HepG2 (cell line): ENCODE measurements around the gene AUTS2. TPM values are rescaled to one million over a fixed set of nuclear protein-coding genes. Genes with fewer than 3 reads are reported as not detected.

ENCODE experiments used
- ATAC-seq: fragments of 200-7000 bp; cut with Tn5 transposase; 3 replicates; pipeline ENCODE4 v1.9.1; 2020; ENCODE audit warnings: mild to moderate bottlenecking, moderate library complexity
- BruUV-seq: library from RNA; stranded (reverse); fragments of 400-500 nt; replicated peaks from 2 replicates; lab custom pipeline; 2021; lab: Mats Ljungman, UMichigan
- CTCF ChIA-PET: fragments of 300-600 bp; formaldehyde crosslinking; extraction: SDS; loops from one replicate; lab custom pipeline; 2021; ENCODE audit warnings: low total read pairs, inconsistent platforms, low intra/inter-chr PET ratio; lab: Yijun Ruan, JAX
- POLR2A ChIA-PET: fragments of 350-600 bp; sonication (Branson Sonifier 250); formaldehyde crosslinking; loops from one replicate; lab custom pipeline; 2020; ENCODE audit warnings: antibody characterized with exemption, inconsistent platforms; lab: Yijun Ruan, JAX
- DNase-seq: peaks from one replicate; pipeline ENCODE4 v3.0.0-alpha.2; 2015; ENCODE audit warnings: low spot score
- FAIRE-seq: peaks from 3 replicates; lab custom pipeline; 2011; peaks lifted over from hg19 to GRCh38; lab: Jason Lieb, UNC
- H2AFZ ChIP-seq: one replicate; pipeline ENCODE4 v1.6.1; 2011; ENCODE audit warnings: low read length, inconsistent platforms
- H3K27ac ChIP-seq: fragments of 300-600 bp; 3 replicates; pipeline ENCODE4 v1.8.0; 2011; ENCODE audit warnings: mixed run types, mild to moderate bottlenecking, mixed read lengths, low read length, inconsistent platforms; ENCODE audit not compliant: insufficient read depth; ENCODE audit errors: extremely low read length
- H3K27me3 ChIP-seq, 2 experiments: fragments of 200-600 bp in 1 of 2; 2 replicates in 1 of 2; 3 replicates in 1 of 2; pipeline versions ENCODE4 v1.6.0 to v1.8.0; 2011; ENCODE audit warnings: low read length in 2 of 2, mild to moderate bottlenecking in 2 of 2, moderate library complexity in 2 of 2, inconsistent platforms in 1 of 2; ENCODE audit not compliant: insufficient read depth in 2 of 2, control insufficient read depth in 1 of 2
- H3K36me3 ChIP-seq, 2 experiments: fragments of 200-600 bp in 1 of 2; replicated peaks in 1 of 2; 2 replicates in 1 of 2; 3 replicates in 1 of 2; pipeline versions ENCODE4 v1.5.1 to v1.8.0; 2011; ENCODE audit warnings: low read length in 2 of 2, inconsistent platforms in 1 of 2; ENCODE audit not compliant: insufficient read depth in 2 of 2, control insufficient read depth in 1 of 2
- H3K4me1 ChIP-seq: 2 replicates; pipeline ENCODE4 v1.5.1; 2012; ENCODE audit warnings: low read length, inconsistent platforms; ENCODE audit not compliant: insufficient read depth
- H3K4me2 ChIP-seq: 2 replicates; pipeline ENCODE4 v1.6.0; 2011; ENCODE audit warnings: low read depth, low read length, inconsistent platforms
- H3K4me3 ChIP-seq, 3 experiments: fragments of 200-600 bp in 1 of 3; sonication (generic), shearing (Covaris generic) in 1 of 3; replicated peaks in 1 of 3; 2 replicates each; pipeline ENCODE4 v1.5.1; 2011 to 2016; ENCODE audit warnings: low read length in 3 of 3, inconsistent platforms in 2 of 3, low read depth in 2 of 3, mild to moderate bottlenecking in 2 of 3, control low read depth in 1 of 3, mixed read lengths in 1 of 3; ENCODE audit not compliant: insufficient read depth in 1 of 3
- H3K79me2 ChIP-seq: one replicate; pipeline ENCODE4 v1.6.1; 2011; ENCODE audit warnings: low read length, inconsistent platforms; ENCODE audit not compliant: insufficient read depth
- H3K9ac ChIP-seq: 2 replicates; pipeline ENCODE4 v1.6.0; 2011; ENCODE audit warnings: mild to moderate bottlenecking, low read depth, low read length, inconsistent platforms; ENCODE audit not compliant: insufficient read depth
- H3K9me3 ChIP-seq: 2 replicates; pipeline ENCODE4 v1.5.1; 2012; ENCODE audit warnings: mild to moderate bottlenecking, low read length
- H4K20me1 ChIP-seq: 2 replicates; pipeline ENCODE4 v1.6.0; 2011; ENCODE audit warnings: inconsistent platforms, mild to moderate bottlenecking, low read length, moderate library complexity; ENCODE audit not compliant: insufficient read depth
- CERS6 ChIP-seq: sonication (generic); formaldehyde crosslinking; IDR thresholded peaks from 2 replicates; pipeline ENCODE4 v1.5.0; 2020; ENCODE audit warnings: missing genetic modification reagents
- ISX ChIP-seq: sonication (generic); formaldehyde crosslinking; conservative IDR thresholded peaks from 2 replicates; pipeline ENCODE4 v1.5.0; 2020; ENCODE audit warnings: missing genetic modification reagents
- MBNL3 ChIP-seq: fragments of 250-450 bp; sonication (Bioruptor Pico); conservative IDR thresholded peaks from 2 replicates; pipeline ENCODE4 v1.8.0; 2022; ENCODE audit warnings: mild to moderate bottlenecking, inconsistent platforms
- MEF2D ChIP-seq: sonication (generic); formaldehyde crosslinking; IDR thresholded peaks from 2 replicates; pipeline ENCODE4 v1.5.1; 2020; ENCODE audit warnings: mild to moderate bottlenecking, missing genetic modification reagents
- ZFP36 ChIP-seq: fragments of 150-350 bp; IDR thresholded peaks from 2 replicates; pipeline ENCODE4 v1.6.1; 2018; ENCODE audit warnings: borderline replicate concordance, low read length, low read depth; ENCODE audit not compliant: partially characterized antibody
- ZNF512 ChIP-seq: sonication (generic); formaldehyde crosslinking; IDR thresholded peaks from 2 replicates; pipeline ENCODE4 v1.4.0; 2020; ENCODE audit warnings: mild to moderate bottlenecking, missing genetic modification reagents
- ZNF775 ChIP-seq: sonication (generic); formaldehyde crosslinking; IDR thresholded peaks from 2 replicates; pipeline ENCODE4 v1.4.0; 2020; ENCODE audit warnings: missing genetic modification reagents, mild to moderate bottlenecking, moderate library complexity, borderline replicate concordance
- ZNF780A ChIP-seq: sonication (generic); formaldehyde crosslinking; IDR thresholded peaks from 2 replicates; pipeline ENCODE4 v1.8.0; 2022; ENCODE audit warnings: mild to moderate bottlenecking, missing genetic modification reagents, moderate library complexity
- WGBS: methylation state at CpG from one replicate; pipeline ENCODE4 v1.1.6; 2017; ENCODE audit warnings: low lambda C conversion rate; 5-methylcytosine and 5-hydroxymethylcytosine counted together
- in situ Hi-C: cut with HindIII; loops from 2 replicates; pipeline ENCODE4 v1.10.0; 2017; ENCODE audit warnings: low pct_unique_long_range_greater_than_20kb; ENCODE audit not compliant: extremely low pct_ligation_motif_present
- intact Hi-C: fragments of 100-400 bp; cut with micrococcal nuclease; formaldehyde crosslinking; loops from one replicate; pipeline ENCODE4 v1.10.0; 2022; ENCODE audit not compliant: unreplicated experiment
- polyA plus RNA-seq, 8 experiments: library from polyadenylated mRNA; depleted of rRNA in 3 of 8; stranded (reverse) in 7 of 8; unstranded in 1 of 8; fragments of >200 nt; fragmentation: Illumina TruSeq in 4 of 8; extraction: Trizol in 4 of 8; gene quantifications; 2 replicates each; pipeline versions ENCODE4 v1.2.1 to v1.2.3, GENCODE V29; 2011 to 2016; ENCODE audit warnings: low read depth in 4 of 8, missing spikeins in 1 of 8, mixed read lengths in 1 of 8; ENCODE audit not compliant: insufficient read depth in 1 of 8
- total RNA-seq, 5 experiments: library from RNA; depleted of rRNA; stranded (reverse); fragments of >200 nt; fragmentation: Illumina TruSeq; extraction: Trizol; gene quantifications; 2 replicates each; pipeline ENCODE4 v1.2.3, GENCODE V29; 2016; ENCODE audit warnings: low read depth in 1 of 5
- TF ChIP-seq, protein P1 (sequence below), 2 experiments: sonication (generic) in 1 of 2; formaldehyde crosslinking in 1 of 2; IDR thresholded peaks; 2 replicates each; pipeline versions ENCODE4 v1.4.0 to v1.6.1; 2018 to 2020; ENCODE audit warnings: missing genetic modification reagents in 2 of 2, borderline replicate concordance in 1 of 2, low read depth in 1 of 2, mild to moderate bottlenecking in 1 of 2, missing biosample characterization in 1 of 2
- TF ChIP-seq, protein P2 (sequence below): IDR thresholded peaks from 2 replicates; pipeline ENCODE4 v1.6.1; 2016; ENCODE audit warnings: mild to moderate bottlenecking

Gene AUTS2
- total and polyA plus RNA-seq, 2 of the 13 experiments (the other 11 are each of a cell fraction or from before 2014, with no cell fraction given) = 0.38 TPM; not detected in 1

DNA sequence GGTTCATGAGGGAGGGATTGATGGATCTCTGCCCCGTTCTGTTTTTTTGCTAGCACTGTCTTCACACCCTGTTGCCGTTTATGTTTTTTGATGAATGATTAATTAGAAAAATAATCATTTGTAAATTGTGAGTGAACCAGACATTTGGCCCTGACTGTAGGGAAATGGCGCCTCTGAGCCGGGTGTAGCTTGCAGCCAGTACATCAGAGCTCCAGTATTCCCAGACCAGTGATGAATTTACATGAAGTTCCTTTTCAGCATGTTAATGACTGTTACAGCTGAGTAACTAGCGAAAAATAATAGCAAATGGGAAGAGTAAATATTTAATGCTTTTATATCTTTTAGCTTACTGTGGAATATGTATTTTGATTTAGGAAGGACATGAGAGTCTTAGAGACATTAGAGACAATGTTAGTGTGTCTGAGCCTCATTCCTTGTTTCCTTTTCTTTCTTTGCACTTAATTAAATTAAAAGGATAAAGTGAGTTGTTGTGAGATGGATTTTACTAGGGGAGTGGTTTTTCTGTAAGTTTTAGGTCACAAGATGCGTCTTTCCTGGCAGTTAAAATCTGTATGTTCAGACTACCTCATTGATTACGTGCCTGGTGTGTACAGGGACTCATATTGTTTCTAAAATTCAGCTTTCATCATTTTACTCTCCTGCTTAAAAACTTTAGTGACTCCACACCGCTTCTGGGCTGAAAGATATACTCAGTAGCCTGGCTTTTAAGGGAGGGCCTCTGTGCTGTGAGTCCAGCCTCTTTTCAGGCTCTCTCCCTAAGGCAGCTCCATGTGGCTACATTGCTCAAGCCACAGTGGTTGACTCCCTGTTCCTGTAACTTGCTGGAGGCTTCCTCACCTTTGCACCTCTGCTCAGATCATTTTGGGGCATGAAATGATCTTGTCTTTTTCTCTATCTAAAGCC lies 86.4 kb downstream of the AUTS2 start:
- Histone ChIP-seq H4K20me1 (no peaks in the 10 kb centered on the region), H2AFZ (no peak overlapping the region), H3K79me2 (no peaks in the 10 kb centered on the region), H3K4me1 (no peaks in the 10 kb centered on the region), H3K4me2 (no peak overlapping the region), H3K36me3 (no peaks in the 10 kb centered on the region), H3K27me3 (no peaks in the 10 kb centered on the region), H3K27ac (no peak overlapping the region), H3K9me3 (no peaks in the 10 kb centered on the region), H3K4me3 (no peak overlapping the region), H3K9ac (no peak overlapping the region)
- in situ Hi-C loops = no loop called here
- BruUV-seq = no TSS peak
- TF ChIP-seq ZNF775 (CRISPR knock-in tag) = no peak
- TF ChIP-seq CERS6 (CRISPR knock-in tag) = no peak
- no peak for TF ChIP-seq MBNL3 (CRISPR knock-in tag)
- no peak for TF ChIP-seq MEF2D (CRISPR knock-in tag)
- TF ChIP-seq ZFP36 = no peak
- TF ChIP-seq, protein P1, sequence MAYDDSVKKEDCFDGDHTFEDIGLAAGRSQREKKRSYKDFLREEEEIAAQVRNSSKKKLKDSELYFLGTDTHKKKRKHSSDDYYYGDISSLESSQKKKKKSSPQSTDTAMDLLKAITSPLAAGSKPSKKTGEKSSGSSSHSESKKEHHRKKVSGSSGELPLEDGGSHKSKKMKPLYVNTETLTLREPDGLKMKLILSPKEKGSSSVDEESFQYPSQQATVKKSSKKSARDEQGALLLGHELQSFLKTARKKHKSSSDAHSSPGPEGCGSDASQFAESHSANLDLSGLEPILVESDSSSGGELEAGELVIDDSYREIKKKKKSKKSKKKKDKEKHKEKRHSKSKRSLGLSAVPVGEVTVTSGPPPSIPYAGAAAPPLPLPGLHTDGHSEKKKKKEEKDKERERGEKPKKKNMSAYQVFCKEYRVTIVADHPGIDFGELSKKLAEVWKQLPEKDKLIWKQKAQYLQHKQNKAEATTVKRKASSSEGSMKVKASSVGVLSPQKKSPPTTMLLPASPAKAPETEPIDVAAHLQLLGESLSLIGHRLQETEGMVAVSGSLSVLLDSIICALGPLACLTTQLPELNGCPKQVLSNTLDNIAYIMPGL (CRISPR knock-in tag; IDR thresholded peaks at IDR 0.05; ENCODE audit: borderline replicate concordance in 1 of 2, low read depth in 1 of 2) = no peak
- no peak for TF ChIP-seq ISX (CRISPR knock-in tag)
- no peak for TF ChIP-seq ZNF512 (CRISPR knock-in tag)
- TF ChIP-seq ZNF780A (CRISPR knock-in tag) = no peak
- TF ChIP-seq, protein P2, sequence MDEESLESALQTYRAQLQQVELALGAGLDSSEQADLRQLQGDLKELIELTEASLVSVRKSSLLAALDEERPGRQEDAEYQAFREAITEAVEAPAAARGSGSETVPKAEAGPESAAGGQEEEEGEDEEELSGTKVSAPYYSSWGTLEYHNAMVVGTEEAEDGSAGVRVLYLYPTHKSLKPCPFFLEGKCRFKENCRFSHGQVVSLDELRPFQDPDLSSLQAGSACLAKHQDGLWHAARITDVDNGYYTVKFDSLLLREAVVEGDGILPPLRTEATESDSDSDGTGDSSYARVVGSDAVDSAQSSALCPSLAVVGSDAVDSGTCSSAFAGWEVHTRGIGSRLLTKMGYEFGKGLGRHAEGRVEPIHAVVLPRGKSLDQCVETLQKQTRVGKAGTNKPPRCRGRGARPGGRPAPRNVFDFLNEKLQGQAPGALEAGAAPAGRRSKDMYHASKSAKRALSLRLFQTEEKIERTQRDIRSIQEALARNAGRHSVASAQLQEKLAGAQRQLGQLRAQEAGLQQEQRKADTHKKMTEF (CRISPR knock-in tag) = no peak
- POLR2A ChIA-PET = no interaction called here
- CTCF ChIA-PET = no interaction called here
- 25% methylated on average over 8 of the region's 8 CpGs for WGBS
- ATAC-seq = no peak
- no peak for DNase-seq
- intact Hi-C loops = no loop called here
- FAIRE-seq = no peak
